H1 (cell line): Measurements from ENCODE around the gene FAM219A. TPM values are rescaled to one million over a fixed set of nuclear protein-coding genes. Genes with fewer than 3 reads are reported as not detected.

Source experiments
- E2F6 ChIP-seq: IDR thresholded peaks from 2 replicates; pipeline ENCODE4 v1.6.1; 2012; ENCODE audit warnings: inconsistent platforms
- EGR1 ChIP-seq: IDR thresholded peaks from 2 replicates; pipeline ENCODE4 v1.6.1; 2011; ENCODE audit warnings: low read depth, low read length, borderline replicate concordance
- HDAC6 ChIP-seq: IDR thresholded peaks from one replicate; pipeline ENCODE4 v1.7.1; 2012; ENCODE audit warnings: low read depth, mild to moderate bottlenecking, inconsistent platforms, low read length, moderate library complexity
- JUND ChIP-seq: IDR thresholded peaks from 2 replicates; pipeline ENCODE4 v1.6.1; 2011; ENCODE audit warnings: mild to moderate bottlenecking, improper control_type of control experiment, low read length
- NANOG ChIP-seq: IDR thresholded peaks from 2 replicates; pipeline ENCODE4 v1.6.1; 2011; ENCODE audit warnings: low read length, low read depth, mild to moderate bottlenecking, inconsistent platforms; ENCODE audit not compliant: insufficient read depth, poor library complexity, severe bottlenecking
- PHF8 ChIP-seq: fragments of 200-600 bp; sonication (generic); conservative IDR thresholded peaks from 2 replicates; pipeline ENCODE4 v1.7.1; 2012; ENCODE audit warnings: low read depth, mild to moderate bottlenecking, inconsistent platforms, low read length, moderate library complexity
- POU5F1 ChIP-seq: IDR thresholded peaks from 2 replicates; pipeline ENCODE4 v1.6.1; 2011; ENCODE audit warnings: low read depth, mild to moderate bottlenecking, low read length, moderate library complexity
- RAD21 ChIP-seq, 2 experiments: IDR thresholded peaks in 1 of 2; conservative IDR thresholded peaks in 1 of 2; 2 replicates each; pipeline ENCODE4 v1.6.1; 2011; ENCODE audit warnings: low read depth in 2 of 2, low read length in 2 of 2, improper control_type of control experiment in 1 of 2, inconsistent platforms in 1 of 2, mild to moderate bottlenecking in 1 of 2, moderate library complexity in 1 of 2
- RBBP5 ChIP-seq: IDR thresholded peaks from 2 replicates; pipeline ENCODE4 v1.7.1; 2012; ENCODE audit warnings: low read depth, mild to moderate bottlenecking, inconsistent platforms, low read length, moderate library complexity, borderline replicate concordance
- SIN3A ChIP-seq, 2 experiments: IDR thresholded peaks in 1 of 2; conservative IDR thresholded peaks in 1 of 2; 2 replicates each; pipeline ENCODE4 v1.6.1; 2011 to 2012; ENCODE audit warnings: low read length in 2 of 2, improper control_type of control experiment in 1 of 2, low read depth in 1 of 2, mild to moderate bottlenecking in 1 of 2
- TEAD4 ChIP-seq: IDR thresholded peaks from 2 replicates; pipeline ENCODE4 v1.6.1; 2012; ENCODE audit warnings: low read depth, low read length, inconsistent platforms, mixed read lengths
- polyA plus RNA-seq, 7 experiments: library from polyadenylated mRNA; depleted of rRNA in 3 of 7; stranded (reverse) in 5 of 7; unstranded in 2 of 7; fragments of >200 nt in 5 of 7; fragments of 200-250 nt in 2 of 7; gene quantifications; 1 replicate in 5 of 7; 2 replicates in 1 of 7; 4 replicates in 1 of 7; pipeline versions ENCODE4 v1.2.1 to v1.2.3, GENCODE V29; 2011 to 2013; ENCODE audit warnings: missing spikeins in 2 of 7, mixed read lengths in 2 of 7
- total RNA-seq: library from RNA; stranded (reverse); fragmentation: NEBNext Ultra II Directional; extraction: Animal tissue kit (Norgen Biotek cat#: 25700); gene quantifications from 2 replicates; pipeline ENCODE4 v1.2.1, GENCODE V29; 2021

The FAM219A gene
- total and polyA plus RNA-seq, 2 of the 8 experiments (the other 6 are each of a cell fraction or from before 2014, with no cell fraction given), result 7.7 to 10.4 TPM

GRCh38 chr9:34380511-34381315 lies 77.7 kb downstream of the FAM219A start (continued):
- TF ChIP-seq RAD21 (IDR thresholded peaks at IDR 0.05 in 1 of 2, conservative IDR thresholded peaks at IDR 0.05 in 1 of 2; ENCODE audit: low read depth in 2 of 2, low read length in 2 of 2) (no peak), SIN3A (conservative IDR thresholded peaks at IDR 0.05 in 1 of 2, IDR thresholded peaks at IDR 0.05 in 1 of 2; ENCODE audit: low read depth in 1 of 2, low read length in 2 of 2) (no peak; a peak in 1 of 4 replicates), JUND (no peak), NANOG (no peak), RBBP5 (0 out of 2 replicates have a peak, but pooled peaks have one; percentile 51), EGR1 (no peak), HDAC6 (no peak), PHF8 (no peak; the same call in 1 of the 2 replicates), POU5F1 (no peak), TEAD4 (no peak), E2F6 (peak; percentile 94)
